Right ventricle myocardium superior (tissue), 1 donor: Measurements from ENCODE around the gene GCGR. TPM values are rescaled to one million over a fixed set of nuclear protein-coding genes. Genes with fewer than 3 reads are reported as not detected.

Experiments used
- ATAC-seq: fragments of 200-7000 bp; cut with Tn5 transposase; one replicate; pipeline ENCODE4 v1.9.1; 2020; ENCODE audit warnings: mild to moderate bottlenecking; ENCODE audit not compliant: poor library complexity
- DNase-seq: peaks from one replicate; pipeline ENCODE4 v3.0.0-alpha.2; 2020
- intact Hi-C: fragments of 100-400 bp; cut with DNase I; formaldehyde crosslinking; loops from one replicate; pipeline ENCODE4 v1.11.2; 2022
- total RNA-seq: library from RNA; stranded (reverse); fragmentation: NEBNext Ultra II Directional; extraction: Animal tissue kit (Norgen Biotek cat#: 25700); gene quantifications from one replicate; pipeline ENCODE4 v1.2.1, GENCODE V29; 2021
- donor health status: DM: no; HTN: yes; CAD: no; lungs with severe emphysema.

GCGR gene
- total RNA-seq, 1 donor from 2014 or later, result not detected

DNA sequence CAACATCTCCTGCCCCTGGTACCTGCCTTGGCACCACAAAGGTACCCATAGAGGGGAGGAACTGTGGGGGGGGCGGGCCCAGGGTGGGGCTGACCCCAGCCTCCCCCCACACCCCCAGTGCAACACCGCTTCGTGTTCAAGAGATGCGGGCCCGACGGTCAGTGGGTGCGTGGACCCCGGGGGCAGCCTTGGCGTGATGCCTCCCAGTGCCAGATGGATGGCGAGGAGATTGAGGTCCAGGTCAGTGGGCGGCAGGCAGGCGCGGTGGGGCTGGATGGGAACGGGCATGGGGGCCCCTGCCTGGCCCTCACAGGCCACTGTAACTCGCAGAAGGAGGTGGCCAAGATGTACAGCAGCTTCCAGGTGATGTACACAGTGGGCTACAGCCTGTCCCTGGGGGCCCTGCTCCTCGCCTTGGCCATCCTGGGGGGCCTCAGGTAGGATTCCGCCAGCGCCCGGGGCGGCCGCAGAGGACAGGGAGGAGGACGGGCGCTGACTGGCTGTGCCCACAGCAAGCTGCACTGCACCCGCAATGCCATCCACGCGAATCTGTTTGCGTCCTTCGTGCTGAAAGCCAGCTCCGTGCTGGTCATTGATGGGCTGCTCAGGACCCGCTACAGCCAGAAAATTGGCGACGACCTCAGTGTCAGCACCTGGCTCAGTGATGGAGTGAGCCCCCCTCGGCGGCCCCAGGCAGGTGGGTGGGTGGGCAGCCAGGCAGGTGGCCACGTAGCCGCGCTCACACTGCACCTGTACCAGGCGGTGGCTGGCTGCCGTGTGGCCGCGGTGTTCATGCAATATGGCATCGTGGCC, 7.1 kb downstream of the GCGR start:
- no peak for DNase-seq
- intact Hi-C loops, result no loop called here
- no peak for ATAC-seq

GRCh38 chr17:81811705-81812570, 8.0 kb downstream of the GCGR start:
- intact Hi-C loops, result no loop called here
- no peak for ATAC-seq
- no peak for DNase-seq

DNA sequence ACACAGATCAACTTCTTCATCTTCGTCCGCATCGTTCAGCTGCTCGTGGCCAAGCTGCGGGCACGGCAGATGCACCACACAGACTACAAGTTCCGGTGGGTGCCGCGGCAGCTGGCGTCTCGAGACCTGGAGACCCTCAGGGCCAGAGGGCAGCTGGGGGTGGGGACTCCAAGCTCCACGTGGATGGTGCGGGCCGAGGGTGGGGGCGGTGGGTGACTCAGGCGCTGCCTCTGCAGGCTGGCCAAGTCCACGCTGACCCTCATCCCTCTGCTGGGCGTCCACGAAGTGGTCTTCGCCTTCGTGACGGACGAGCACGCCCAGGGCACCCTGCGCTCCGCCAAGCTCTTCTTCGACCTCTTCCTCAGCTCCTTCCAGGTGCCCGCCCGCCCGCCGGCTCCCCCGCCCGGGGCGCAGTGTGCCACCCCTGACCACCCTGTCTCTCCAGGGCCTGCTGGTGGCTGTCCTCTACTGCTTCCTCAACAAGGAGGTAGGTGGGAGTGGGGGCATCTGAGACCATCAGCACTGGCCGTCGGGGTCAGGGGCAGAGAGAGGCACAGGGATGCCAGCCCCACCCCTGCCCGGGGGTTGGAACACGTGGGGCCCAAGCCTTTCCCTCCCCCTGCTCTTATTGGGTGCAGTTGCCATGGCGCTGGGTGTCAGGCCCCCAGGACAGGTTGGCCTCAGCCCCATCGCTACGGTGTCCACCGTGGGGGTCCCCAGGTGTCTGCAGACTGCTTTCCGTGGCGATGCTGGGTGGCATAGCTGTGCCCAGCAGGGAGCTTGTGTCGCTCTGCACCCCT, 8.8 kb downstream of the GCGR start:
- no peak for DNase-seq
- no peak for ATAC-seq
- intact Hi-C loops, result no loop called here

- ATAC-seq (no peak), DNase-seq (no peak)
- intact Hi-C loops, result no loop called here
Observed at GRCh38 chr17:81813371-81813684, 9.4 kb downstream of the GCGR start.

GRCh38 chr17:81813861-81814683, 10.1 kb downstream of the GCGR start:
- ATAC-seq (no peak), DNase-seq (no peak)
- intact Hi-C loops, result no loop called here

- ATAC-seq, result no peak
- intact Hi-C loops, result no loop called here
- no peak for DNase-seq
Observed at GRCh38 chr17:81814748-81815645, 11.0 kb downstream of the GCGR start.

- intact Hi-C loops, result no loop called here
- DNase-seq, result no peak
- no peak for ATAC-seq
Observed at GRCh38 chr17:81815646-81815986, 11.7 kb downstream of the GCGR start.

- DNase-seq, result no peak
- ATAC-seq, result no peak
- intact Hi-C loops, result no loop called here
Observed at GRCh38 chr17:81817758-81818147, 13.8 kb downstream of the GCGR start.

- intact Hi-C loops, result no loop called here
- ATAC-seq, result no peak
- DNase-seq, result no peak
Observed at GRCh38 chr17:81819708-81820107, 15.8 kb downstream of the GCGR start.

DNA sequence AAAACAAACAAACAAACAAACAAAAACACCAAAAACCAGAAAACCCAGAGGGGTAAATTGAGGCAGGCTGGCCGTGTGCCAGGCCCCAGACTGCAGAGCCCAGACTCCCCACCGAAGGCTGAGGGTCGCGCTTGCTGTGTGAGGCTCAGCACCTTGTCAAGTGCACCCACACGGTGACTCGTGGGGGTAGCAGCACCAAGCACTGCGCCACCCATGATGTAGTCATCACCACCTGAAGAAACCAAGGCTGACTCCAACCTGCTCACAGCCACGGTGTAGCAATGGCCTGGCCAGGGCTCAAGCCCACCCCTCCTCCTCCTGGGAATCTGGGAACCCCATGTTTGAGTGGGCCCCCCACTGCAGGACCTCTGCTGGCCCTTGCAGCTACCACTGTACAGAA, 17.2 kb downstream of the GCGR start:
- intact Hi-C loops, result no loop called here
- ATAC-seq, result no peak
- DNase-seq, result no peak

GRCh38 chr17:81821603-81822311, 17.8 kb downstream of the GCGR start:
- ATAC-seq (peak; percentile 89), DNase-seq (peak; percentile 90)
- intact Hi-C loops, result no loop called here

DNA sequence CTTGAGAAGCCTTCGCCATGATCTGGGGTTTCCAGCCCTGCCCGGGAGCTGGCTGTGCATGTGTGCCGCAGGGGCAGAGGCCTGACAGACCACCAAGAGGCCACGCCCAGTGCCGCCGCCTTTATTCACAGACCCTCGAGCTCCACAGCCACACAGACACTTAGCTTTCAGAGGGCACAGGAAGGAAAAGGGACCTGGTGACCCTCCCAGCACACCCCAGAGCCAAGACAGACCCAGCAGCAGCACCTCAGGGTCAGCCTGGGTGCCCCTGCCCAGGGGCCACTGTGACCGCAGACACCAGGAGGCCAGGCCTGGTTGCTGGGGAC, 18.3 kb downstream of the GCGR start:
- peak; percentile 1 for ATAC-seq
- intact Hi-C loops, result no loop called here
- no peak for DNase-seq

DNA sequence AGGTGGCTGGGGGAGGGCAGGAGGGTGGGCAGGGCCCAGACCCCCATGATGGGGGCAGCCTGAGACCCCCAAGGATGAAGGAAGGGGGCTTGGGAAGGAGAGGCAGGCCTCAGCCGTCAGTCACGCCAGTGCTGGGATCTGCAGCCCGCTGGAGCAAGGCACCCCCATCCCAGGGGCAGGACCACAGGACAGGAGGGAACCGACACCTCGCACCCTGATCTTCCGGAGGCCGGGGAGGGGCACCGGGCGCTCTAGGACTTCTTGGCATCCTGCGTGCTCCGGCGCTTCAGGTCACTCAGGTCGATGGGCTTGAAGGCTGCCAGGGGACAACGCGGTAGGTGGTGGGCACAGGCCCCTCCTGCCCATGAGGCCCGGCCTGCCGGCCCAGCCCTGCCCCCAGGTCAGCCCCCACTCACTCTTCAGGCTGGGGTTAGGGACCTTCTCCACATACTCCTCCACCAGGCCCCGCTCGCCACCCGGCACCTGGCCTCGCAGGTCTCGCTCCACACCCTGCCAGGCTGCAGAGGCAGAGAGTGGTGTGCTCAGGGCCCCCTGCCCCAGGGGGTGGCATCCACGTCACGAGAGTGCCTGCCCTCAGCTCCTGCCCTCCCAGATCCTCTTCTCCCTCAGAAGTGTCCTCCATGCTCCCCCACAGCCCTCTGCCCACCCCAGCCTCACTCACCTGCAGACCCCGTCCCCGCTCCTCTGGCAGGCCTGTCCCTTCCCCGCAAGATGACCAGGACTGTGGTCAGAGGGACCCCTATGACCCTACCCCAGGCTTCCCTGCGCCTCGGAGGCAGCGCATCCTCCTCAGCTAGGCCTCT, 19.3 kb downstream of the GCGR start:
- ATAC-seq (no peak), DNase-seq (no peak)
- intact Hi-C loops, result no loop called here

- intact Hi-C loops, result no loop called here
- DNase-seq (no peak), ATAC-seq (no peak)
Observed at GRCh38 chr17:81823820-81824550, 20.0 kb downstream of the GCGR start.

- intact Hi-C loops, result no loop called here
- no peak for ATAC-seq
- no peak for DNase-seq
Observed at GRCh38 chr17:81824595-81824994, 20.6 kb downstream of the GCGR start.
